Measurements from ENCODE around the gene DDX56. TPM values are rescaled to one million over a fixed set of nuclear protein-coding genes. Genes with fewer than 3 reads are reported as not detected.

Gene DDX56
- polyA plus RNA-seq, 1 donor (not counting 4 experiments of a cell fraction or from before 2014, with no cell fraction given) = 79.9 TPM

DNA sequence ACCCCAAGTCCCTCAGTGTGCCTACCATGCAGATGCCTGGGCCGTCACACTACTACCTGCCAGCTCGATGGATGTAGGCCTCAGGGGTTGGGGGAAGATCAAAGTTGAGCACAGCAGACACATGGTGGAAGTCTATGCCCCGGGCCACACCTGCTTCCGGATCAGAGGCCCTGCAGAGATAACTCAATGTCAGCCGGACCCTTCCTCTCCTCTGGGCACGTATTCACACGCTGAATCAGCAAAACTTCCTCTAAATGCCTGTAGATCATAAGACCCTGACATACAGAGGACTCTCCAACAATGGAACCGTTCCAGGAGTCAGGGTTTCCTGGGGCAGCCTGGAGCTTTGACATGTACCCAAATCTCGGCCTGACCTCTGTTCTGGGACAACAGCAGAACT lies 3.7 kb downstream of the DDX56 start:
- H3K9me1 ChIP-seq (ENCODE audit: control insufficient read depth, extremely low read depth, insufficient read depth, low read length) = no peaks in the 10 kb centered on the region
- no peaks in the 10 kb centered on the region for H4K20me1 ChIP-seq (ENCODE audit: control insufficient read depth, extremely low read depth, insufficient read depth, low read length)
- H3K27me3 ChIP-seq (ENCODE audit: control insufficient read depth, extremely low read depth, insufficient read depth, low read length) = no peaks in the 10 kb centered on the region
- no peak for DNase-seq (ENCODE audit: low read depth, low spot score)
- H3K36me3 ChIP-seq (ENCODE audit: control insufficient read depth in 2 of 2, extremely low read depth in 1 of 2, insufficient read depth in 2 of 2, low read length in 2 of 2) = peaks cover 52 to 62% of the 10 kb centered on the region in 2 experiments
- H3K79me2 ChIP-seq (ENCODE audit: control insufficient read depth, insufficient read depth, low read length) = peaks cover 54% of the 10 kb centered on the region
- H3K4me3 ChIP-seq (ENCODE audit: control insufficient read depth in 2 of 3, extremely low read depth in 1 of 3, insufficient read depth in 2 of 3, low read depth in 1 of 3, low read length in 3 of 3) = no peak overlapping the region
- H3K27ac ChIP-seq (ENCODE audit: control insufficient read depth, insufficient read depth, low read length) = no peak overlapping the region
- dilution Hi-C loops (cut with MboI; ENCODE audit: extremely low pct_ligation_motif_present, low sequenced_read_pairs) = no loop called here
- FAIRE-seq = no peak
- H2AFZ ChIP-seq (ENCODE audit: control insufficient read depth, low read length) = no peak overlapping the region
- no peak overlapping the region for H3K9ac ChIP-seq (ENCODE audit: control insufficient read depth, extremely low read depth, insufficient read depth, low read length)
- no peak for TF ChIP-seq EZH2 (IDR thresholded peaks at IDR 0.05; ENCODE audit: low read length)
- TF ChIP-seq, protein P1, sequence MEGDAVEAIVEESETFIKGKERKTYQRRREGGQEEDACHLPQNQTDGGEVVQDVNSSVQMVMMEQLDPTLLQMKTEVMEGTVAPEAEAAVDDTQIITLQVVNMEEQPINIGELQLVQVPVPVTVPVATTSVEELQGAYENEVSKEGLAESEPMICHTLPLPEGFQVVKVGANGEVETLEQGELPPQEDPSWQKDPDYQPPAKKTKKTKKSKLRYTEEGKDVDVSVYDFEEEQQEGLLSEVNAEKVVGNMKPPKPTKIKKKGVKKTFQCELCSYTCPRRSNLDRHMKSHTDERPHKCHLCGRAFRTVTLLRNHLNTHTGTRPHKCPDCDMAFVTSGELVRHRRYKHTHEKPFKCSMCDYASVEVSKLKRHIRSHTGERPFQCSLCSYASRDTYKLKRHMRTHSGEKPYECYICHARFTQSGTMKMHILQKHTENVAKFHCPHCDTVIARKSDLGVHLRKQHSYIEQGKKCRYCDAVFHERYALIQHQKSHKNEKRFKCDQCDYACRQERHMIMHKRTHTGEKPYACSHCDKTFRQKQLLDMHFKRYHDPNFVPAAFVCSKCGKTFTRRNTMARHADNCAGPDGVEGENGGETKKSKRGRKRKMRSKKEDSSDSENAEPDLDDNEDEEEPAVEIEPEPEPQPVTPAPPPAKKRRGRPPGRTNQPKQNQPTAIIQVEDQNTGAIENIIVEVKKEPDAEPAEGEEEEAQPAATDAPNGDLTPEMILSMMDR (optimal IDR thresholded peaks at IDR 0.05 in 1 of 3, IDR thresholded peaks at IDR 0.05 in 1 of 3, conservative IDR thresholded peaks at IDR 0.05 in 1 of 3; ENCODE audit: extremely low read depth in 1 of 3, insufficient read depth in 2 of 3, low read length in 3 of 3) = no peak
- peaks cover 9% of the 10 kb centered on the region for H3K4me1 ChIP-seq (ENCODE audit: control insufficient read depth, extremely low read depth, insufficient read depth, low read length)
- no peak overlapping the region for H3K4me2 ChIP-seq (ENCODE audit: control insufficient read depth, extremely low read depth, insufficient read depth, low read depth, low read length)
- no peaks in the 10 kb centered on the region for H3K9me3 ChIP-seq (ENCODE audit: control insufficient read depth, low read depth, low read length)

DNA sequence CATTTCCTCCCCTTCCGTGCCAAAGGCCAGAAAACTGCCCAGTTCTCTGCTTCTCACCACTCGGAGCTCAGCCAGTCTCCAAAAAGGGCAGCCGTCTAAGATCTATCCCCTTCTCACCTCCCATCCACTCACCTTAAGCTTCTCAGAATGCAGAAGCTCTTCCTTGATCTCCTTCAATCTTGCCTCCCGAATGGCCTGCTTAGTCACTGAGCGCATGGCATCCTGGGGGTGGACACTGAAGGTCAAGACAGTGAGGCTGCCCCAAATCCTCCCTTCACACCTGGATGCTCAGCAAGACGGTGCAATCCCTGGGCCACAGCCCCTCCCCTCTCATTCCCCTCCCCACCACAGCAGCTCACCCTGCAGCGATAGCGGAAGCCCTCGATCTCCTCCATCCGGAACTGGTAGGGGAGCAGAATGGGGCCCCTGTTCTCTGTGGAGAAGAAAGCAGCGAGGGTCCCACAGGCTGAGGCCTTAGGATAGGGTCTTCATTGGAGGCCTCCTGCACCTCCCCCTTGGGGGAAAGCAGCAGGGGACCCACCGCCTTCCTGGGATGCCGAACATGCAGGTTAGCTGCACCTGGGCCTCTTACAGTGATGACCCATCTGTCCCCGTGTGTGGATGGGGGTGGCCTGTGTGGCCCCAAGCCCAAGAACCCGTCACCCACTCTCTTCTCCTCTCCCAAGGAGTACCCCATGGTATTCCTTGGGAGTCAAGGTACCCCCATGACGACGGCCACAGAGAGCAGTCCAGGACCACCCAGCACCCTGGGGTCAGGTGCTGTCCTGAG lies 4.7 kb downstream of the DDX56 start:
- no peak overlapping the region for H3K4me3 ChIP-seq (ENCODE audit: control insufficient read depth in 2 of 3, extremely low read depth in 1 of 3, insufficient read depth in 2 of 3, low read depth in 1 of 3, low read length in 3 of 3)
- TF ChIP-seq, protein P1 (optimal IDR thresholded peaks at IDR 0.05 in 1 of 3, IDR thresholded peaks at IDR 0.05 in 1 of 3, conservative IDR thresholded peaks at IDR 0.05 in 1 of 3; ENCODE audit: extremely low read depth in 1 of 3, insufficient read depth in 2 of 3, low read length in 3 of 3) = no peak
- no peak for TF ChIP-seq EZH2 (IDR thresholded peaks at IDR 0.05; ENCODE audit: low read length)
- no peaks in the 10 kb centered on the region for H3K27me3 ChIP-seq (ENCODE audit: control insufficient read depth, extremely low read depth, insufficient read depth, low read length)
- H3K36me3 ChIP-seq (ENCODE audit: control insufficient read depth in 2 of 2, extremely low read depth in 1 of 2, insufficient read depth in 2 of 2, low read length in 2 of 2) = peaks cover 54 to 69% of the 10 kb centered on the region in 2 experiments
- H2AFZ ChIP-seq (ENCODE audit: control insufficient read depth, low read length) = no peak overlapping the region
- dilution Hi-C loops (cut with MboI; ENCODE audit: extremely low pct_ligation_motif_present, low sequenced_read_pairs) = no loop called here
- no peak overlapping the region for H3K9ac ChIP-seq (ENCODE audit: control insufficient read depth, extremely low read depth, insufficient read depth, low read length)
- no peaks in the 10 kb centered on the region for H3K9me3 ChIP-seq (ENCODE audit: control insufficient read depth, low read depth, low read length)
- peaks cover 45% of the 10 kb centered on the region for H3K79me2 ChIP-seq (ENCODE audit: control insufficient read depth, insufficient read depth, low read length)
- H3K4me1 ChIP-seq (ENCODE audit: control insufficient read depth, extremely low read depth, insufficient read depth, low read length) = peaks cover 6% of the 10 kb centered on the region
- DNase-seq (ENCODE audit: low read depth, low spot score) (no peak), FAIRE-seq (no peak)
- no peak overlapping the region for H3K4me2 ChIP-seq (ENCODE audit: control insufficient read depth, extremely low read depth, insufficient read depth, low read depth, low read length)
- H4K20me1 ChIP-seq (ENCODE audit: control insufficient read depth, extremely low read depth, insufficient read depth, low read length) = peaks cover 2% of the 10 kb centered on the region
- H3K9me1 ChIP-seq (ENCODE audit: control insufficient read depth, extremely low read depth, insufficient read depth, low read length) = no peaks in the 10 kb centered on the region
- H3K27ac ChIP-seq (ENCODE audit: control insufficient read depth, insufficient read depth, low read length) = no peak overlapping the region
